ENCODE results near the gene TRPM4. TPM values are rescaled to one million over a fixed set of nuclear protein-coding genes. Genes with fewer than 3 reads are reported as not detected.
A peak's percentile ranks its signal among the peaks of the same experiment; 100 is the strongest.
"Not testable (repeated sequence)": the region's sequence is repeated elsewhere in the genome, so short reads cannot be mapped to it uniquely, and the experiment has no call there.

Gene TRPM4
- total and polyA plus RNA-seq, 2 experiments from 2014 or later: 7.0 to 20.5 TPM

- H3K4me3 ChIP-seq: no peak overlapping the region
- H4K20me1 ChIP-seq (ENCODE audit: insufficient read depth, poor library complexity, severe bottlenecking): no peaks in the 10 kb centered on the region
- H3K4me2 ChIP-seq: no peak overlapping the region
- H3K79me2 ChIP-seq: no peaks in the 10 kb centered on the region
- DNase-seq (ENCODE audit: low spot score): no peak
- no peaks in the 10 kb centered on the region for H3K9me2 ChIP-seq (replicated peaks; ENCODE audit: insufficient read depth)
- no peaks in the 10 kb centered on the region for H3K9me3 ChIP-seq (ENCODE audit: low read depth)
- TF ChIP-seq CTCF (IDR thresholded peaks at IDR 0.05; ENCODE audit: poor library complexity) (no peak), EZH2 (IDR thresholded peaks at IDR 0.05; ENCODE audit: borderline replicate concordance) (no peak), EZH2phosphoT487 (IDR thresholded peaks at IDR 0.05; ENCODE audit: low read depth, severe bottlenecking, unreplicated experiment) (no peak)
- H2AFZ ChIP-seq: no peak overlapping the region
- H3K27ac ChIP-seq: no peak overlapping the region
- H3K36me3 ChIP-seq (replicated peaks; ENCODE audit: insufficient read depth, low read depth): no peaks in the 10 kb centered on the region
- no peaks in the 10 kb centered on the region for H3K4me1 ChIP-seq (ENCODE audit: insufficient read depth)
- WGBS (ENCODE audit: low lambda C conversion rate, missing lambda C conversion rate): 87% methylated on average over 4 of the region's 4 CpGs
- no peaks in the 10 kb centered on the region for H3K27me3 ChIP-seq
These were observed 64.9 kb downstream of the TRPM4 start for GRCh38 chr19:49222528-49222927.

GRCh38 chr19:49223472-49223871, 65.9 kb downstream of the TRPM4 start:
- no peaks in the 10 kb centered on the region for H3K4me1 ChIP-seq (ENCODE audit: insufficient read depth)
- no peak for TF ChIP-seq EZH2 (IDR thresholded peaks at IDR 0.05; ENCODE audit: borderline replicate concordance)
- no peak for TF ChIP-seq CTCF (IDR thresholded peaks at IDR 0.05; ENCODE audit: poor library complexity)
- no peak for TF ChIP-seq EZH2phosphoT487 (IDR thresholded peaks at IDR 0.05; ENCODE audit: low read depth, severe bottlenecking, unreplicated experiment)
- H3K4me2 ChIP-seq: no peak overlapping the region
- no peak overlapping the region for H2AFZ ChIP-seq
- no peak for DNase-seq (ENCODE audit: low spot score)
- no peaks in the 10 kb centered on the region for H3K9me3 ChIP-seq (ENCODE audit: low read depth)
- H3K79me2 ChIP-seq: no peaks in the 10 kb centered on the region
- WGBS (ENCODE audit: low lambda C conversion rate, missing lambda C conversion rate): 85% methylated on average over 9 of the region's 9 CpGs
- no peaks in the 10 kb centered on the region for H3K27me3 ChIP-seq
- H3K36me3 ChIP-seq (replicated peaks; ENCODE audit: insufficient read depth, low read depth): no peaks in the 10 kb centered on the region
- H3K27ac ChIP-seq: no peak overlapping the region
- no peak overlapping the region for H3K4me3 ChIP-seq
- H3K9me2 ChIP-seq (replicated peaks; ENCODE audit: insufficient read depth): no peaks in the 10 kb centered on the region
- no peaks in the 10 kb centered on the region for H4K20me1 ChIP-seq (ENCODE audit: insufficient read depth, poor library complexity, severe bottlenecking)

GRCh38 chr19:49224441-49224840, 66.8 kb downstream of the TRPM4 start:
- not testable (repeated sequence) for DNase-seq (ENCODE audit: low spot score); H3K27ac ChIP-seq; H3K9me2 ChIP-seq (replicated peaks; ENCODE audit: insufficient read depth); H3K9me3 ChIP-seq (ENCODE audit: low read depth); H3K4me2 ChIP-seq; H3K36me3 ChIP-seq (replicated peaks; ENCODE audit: insufficient read depth, low read depth); H2AFZ ChIP-seq; H4K20me1 ChIP-seq (ENCODE audit: insufficient read depth, poor library complexity, severe bottlenecking); H3K27me3 ChIP-seq; H3K79me2 ChIP-seq; H3K4me1 ChIP-seq (ENCODE audit: insufficient read depth); H3K4me3 ChIP-seq
- WGBS (ENCODE audit: low lambda C conversion rate, missing lambda C conversion rate): 95% methylated on average over 11 of the region's 11 CpGs

- no peak overlapping the region for H3K4me2 ChIP-seq
- H3K4me3 ChIP-seq: no peak overlapping the region
- WGBS (ENCODE audit: low lambda C conversion rate, missing lambda C conversion rate): 60% methylated on average over 8 of the region's 8 CpGs
- no peaks in the 10 kb centered on the region for H3K27me3 ChIP-seq
- no peaks in the 10 kb centered on the region for H4K20me1 ChIP-seq (ENCODE audit: insufficient read depth, poor library complexity, severe bottlenecking)
- no peaks in the 10 kb centered on the region for H3K9me3 ChIP-seq (ENCODE audit: low read depth)
- no peak overlapping the region for H3K27ac ChIP-seq
- H3K9me2 ChIP-seq (replicated peaks; ENCODE audit: insufficient read depth): no peaks in the 10 kb centered on the region
- no peak overlapping the region for H2AFZ ChIP-seq
- no peaks in the 10 kb centered on the region for H3K36me3 ChIP-seq (replicated peaks; ENCODE audit: insufficient read depth, low read depth)
- DNase-seq (ENCODE audit: low spot score): peak; percentile 39
- no peaks in the 10 kb centered on the region for H3K79me2 ChIP-seq
- no peaks in the 10 kb centered on the region for H3K4me1 ChIP-seq (ENCODE audit: insufficient read depth)
- TF ChIP-seq EZH2phosphoT487 (IDR thresholded peaks at IDR 0.05; ENCODE audit: low read depth, severe bottlenecking, unreplicated experiment): no peak
- peak; percentile 38 for TF ChIP-seq CTCF (IDR thresholded peaks at IDR 0.05; ENCODE audit: poor library complexity)
These were observed 67.3 kb downstream of the TRPM4 start for GRCh38 chr19:49224879-49225278.

Data from hepatocyte (in vitro differentiated cells).